Measurements from ENCODE around the gene PEX11G.

GRCh38 chr19:7515110-7515644 lies 26.3 kb upstream of the PEX11G start:
- TF ChIP-seq CTCF (conservative IDR thresholded peaks at IDR 0.05 in 1 of 2, IDR thresholded peaks at IDR 0.05 in 1 of 2; ENCODE audit: extremely low read depth in 1 of 2, insufficient read depth in 1 of 2, low read depth in 1 of 2, low read length in 2 of 2) (no peak), EZH2 (IDR thresholded peaks at IDR 0.05; ENCODE audit: borderline replicate concordance, low read length) (no peak)

Measured in mammary epithelial cell (primary cell).